Measurements from ENCODE around the gene RIF1. TPM values are rescaled to one million over a fixed set of nuclear protein-coding genes. Genes with fewer than 3 reads are reported as not detected.

RIF1 gene
- total and polyA plus RNA-seq, 9 of the 15 experiments (the other 6 are each of a cell fraction or from before 2014, with no cell fraction given), result 11.0 to 109 (median 44.2) TPM

DNA sequence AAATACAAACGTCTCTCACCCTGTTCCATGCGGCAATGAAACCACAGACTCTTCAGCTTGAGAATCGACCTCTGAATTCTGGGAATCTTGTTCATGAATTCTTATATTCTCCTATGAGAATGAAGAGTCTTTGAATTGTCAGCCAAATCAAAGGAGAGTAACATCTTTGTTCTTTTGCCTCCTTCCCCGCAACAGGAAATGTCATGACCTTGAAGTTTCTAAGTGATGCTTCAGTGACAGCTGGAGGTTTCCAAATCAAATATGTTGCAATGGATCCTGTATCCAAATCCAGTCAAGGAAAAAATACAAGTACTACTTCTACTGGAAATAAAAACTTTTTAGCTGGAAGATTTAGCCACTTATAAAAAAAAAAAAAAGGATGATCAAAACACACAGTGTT is 30.5 kb upstream of the RIF1 start:
- CTCF ChIA-PET (ENCODE audit: low intra/inter-chr PET ratio), result no interaction called here

DNA sequence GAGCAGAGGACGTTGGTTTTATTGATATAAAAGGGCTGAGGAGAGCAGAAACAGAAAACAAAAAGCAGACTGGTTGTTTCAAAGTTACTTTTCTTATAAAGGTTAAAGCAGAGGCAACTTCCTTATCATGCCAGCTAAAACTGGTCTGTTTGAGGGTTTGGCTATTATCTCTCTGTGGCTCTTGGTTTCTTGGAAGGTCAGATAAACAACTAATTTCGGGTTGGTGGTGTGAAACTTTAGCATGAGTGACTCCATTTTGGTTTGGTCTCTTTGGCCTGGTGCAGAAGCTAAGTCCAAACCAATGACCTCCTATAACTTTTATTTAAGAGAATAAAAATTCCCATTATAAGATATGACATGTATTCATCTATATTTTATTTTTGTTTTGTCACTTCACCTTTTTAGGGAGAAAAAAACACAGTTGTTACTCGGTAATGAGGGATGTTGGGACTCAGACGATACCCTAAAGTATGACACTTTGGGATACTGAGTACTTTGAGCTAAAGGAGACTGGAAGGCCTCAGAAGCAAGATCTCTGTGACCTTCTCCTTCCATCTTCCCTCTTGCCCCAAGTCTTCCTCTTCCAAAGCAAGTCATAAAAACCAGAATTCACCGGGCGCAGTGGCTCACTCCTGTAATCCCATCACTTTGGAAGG is 29.0 kb upstream of the RIF1 start:
- no peaks in the 10 kb centered on the region for H4K20me1 ChIP-seq (replicated peaks; ENCODE audit: control insufficient read depth, insufficient read depth, low read length)
- peaks cover 0 to 6% of the 10 kb centered on the region in 2 experiments; a peak in 2 of 5 replicates for H3K4me1 ChIP-seq (replicated peaks in 1 of 2; ENCODE audit: control insufficient read depth in 2 of 2, insufficient read depth in 2 of 2, low read length in 2 of 2)
- FAIRE-seq, result peak; percentile 6
- intact Hi-C loops (cut with micrococcal nuclease), result no loop called here
- no peaks in the 10 kb centered on the region for H3K27me3 ChIP-seq (ENCODE audit: control insufficient read depth in 2 of 2, insufficient read depth in 2 of 2, low read length in 2 of 2)
- H2AFZ ChIP-seq (ENCODE audit: low read depth, low read length), result peak overlapping the region; percentile 63
- peak in 1 of 4 experiments; percentile 33 for DNase-seq (ENCODE audit: extremely low read depth in 1 of 4, low spot score in 3 of 4)
- H3K79me2 ChIP-seq (ENCODE audit: control insufficient read depth, insufficient read depth, low read length), result no peaks in the 10 kb centered on the region
- no peak for ATAC-seq
- ChIA-PET POLR2A (no interaction called here), CTCF (ENCODE audit: low intra/inter-chr PET ratio) (no interaction called here)
- 45% methylated on average over 6 of the region's 6 CpGs for WGBS (ENCODE audit: insufficient coverage, low coverage, missing lambda C conversion rate)
- no peaks in the 10 kb centered on the region for H3K9me1 ChIP-seq (ENCODE audit: control insufficient read depth, insufficient read depth, low read length)
- H3K36me3 ChIP-seq (ENCODE audit: control insufficient read depth, insufficient read depth, low read length), result no peaks in the 10 kb centered on the region
- H3K9me3 ChIP-seq (replicated peaks; ENCODE audit: control insufficient read depth, insufficient read depth, low read depth, low read length), result no peaks in the 10 kb centered on the region
- H3K4me2 ChIP-seq (ENCODE audit: insufficient read depth, low read length), result no peak overlapping the region
- no peak overlapping the region for H3K27ac ChIP-seq (ENCODE audit: extremely low read depth, low read depth, low read length)
- H3K4me3 ChIP-seq, result no peak overlapping the region
- BruUV-seq (replicated peaks), result no TSS peak
- no peak overlapping the region for H3K9ac ChIP-seq (ENCODE audit: insufficient read depth in 1 of 2, low read depth in 2 of 2, low read length in 2 of 2)
- in situ Hi-C loops (cut with MboI), result no loop called here
- TF ChIP-seq ZNF140 (CRISPR knock-in tag; IDR thresholded peaks at IDR 0.05) (peak; percentile 78), ELF1 (tag; IDR thresholded peaks at IDR 0.05) (peak; percentile 49; the same call in 1 of the 2 replicates), DIDO1 (tag; IDR thresholded peaks at IDR 0.05; ENCODE audit: low read depth) (peak; percentile 91), WHSC1 (IDR thresholded peaks at IDR 0.05; ENCODE audit: low read length) (no peak), ZNF507 (tag; conservative IDR thresholded peaks at IDR 0.05) (peak; percentile 79), CBFA2T2 (conservative IDR thresholded peaks at IDR 0.05) (0 out of 2 replicates have a peak, but pooled peaks have one; percentile 30), MCM2 (IDR thresholded peaks at IDR 0.05; ENCODE audit: low read depth) (no peak), GATAD2A (IDR thresholded peaks at IDR 0.05) (peak; percentile 94; the same call in 1 of the 2 replicates), ZNF717 (CRISPR knock-in tag; IDR thresholded peaks at IDR 0.05) (peak; percentile 78; the same call in 1 of the 2 replicates)
- TF ChIP-seq, protein P1, sequence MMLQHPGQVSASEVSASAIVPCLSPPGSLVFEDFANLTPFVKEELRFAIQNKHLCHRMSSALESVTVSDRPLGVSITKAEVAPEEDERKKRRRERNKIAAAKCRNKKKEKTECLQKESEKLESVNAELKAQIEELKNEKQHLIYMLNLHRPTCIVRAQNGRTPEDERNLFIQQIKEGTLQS (IDR thresholded peaks at IDR 0.05), result no peak
- TF ChIP-seq, protein P1 (CRISPR knock-in tag; conservative IDR thresholded peaks at IDR 0.05), result no peak
- TF ChIP-seq, protein P2, sequence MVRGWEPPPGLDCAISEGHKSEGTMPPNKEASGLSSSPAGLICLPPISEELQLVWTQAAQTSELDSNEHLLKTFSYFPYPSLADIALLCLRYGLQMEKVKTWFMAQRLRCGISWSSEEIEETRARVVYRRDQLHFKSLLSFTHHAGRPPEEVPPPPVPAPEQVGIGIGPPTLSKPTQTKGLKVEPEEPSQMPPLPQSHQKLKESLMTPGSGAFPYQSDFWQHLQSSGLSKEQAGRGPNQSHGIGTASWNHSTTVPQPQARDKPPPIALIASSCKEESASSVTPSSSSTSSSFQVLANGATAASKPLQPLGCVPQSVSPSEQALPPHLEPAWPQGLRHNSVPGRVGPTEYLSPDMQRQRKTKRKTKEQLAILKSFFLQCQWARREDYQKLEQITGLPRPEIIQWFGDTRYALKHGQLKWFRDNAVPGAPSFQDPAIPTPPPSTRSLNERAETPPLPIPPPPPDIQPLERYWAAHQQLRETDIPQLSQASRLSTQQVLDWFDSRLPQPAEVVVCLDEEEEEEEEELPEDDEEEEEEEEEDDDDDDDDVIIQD (CRISPR knock-in tag; IDR thresholded peaks at IDR 0.05), result peak; percentile 91

More for the DNA sequence above, 30.5 kb upstream of the RIF1 start:
- no peak overlapping the region for H3K27ac ChIP-seq (ENCODE audit: extremely low read depth, low read depth, low read length)
- no peaks in the 10 kb centered on the region for H3K27me3 ChIP-seq (ENCODE audit: control insufficient read depth in 2 of 2, insufficient read depth in 2 of 2, low read length in 2 of 2)
- no peaks in the 10 kb centered on the region for H4K20me1 ChIP-seq (replicated peaks; ENCODE audit: control insufficient read depth, insufficient read depth, low read length)
- POLR2A ChIA-PET, result interaction anchor here (1.6 kb wide), 1 partner anchor 13 kb away, joined by 5 read pairs; no protein-coding TSS in a partner anchor
- no peak overlapping the region for H2AFZ ChIP-seq (ENCODE audit: low read depth, low read length)
- no TSS peak for BruUV-seq (replicated peaks)
- no peaks in the 10 kb centered on the region for H3K36me3 ChIP-seq (ENCODE audit: control insufficient read depth, insufficient read depth, low read length)
- H3K4me3 ChIP-seq, result no peak overlapping the region
- H3K9me3 ChIP-seq (replicated peaks; ENCODE audit: control insufficient read depth, insufficient read depth, low read depth, low read length), result no peaks in the 10 kb centered on the region
- in situ Hi-C loops (cut with MboI), result no loop called here
- ATAC-seq (no peak), DNase-seq (ENCODE audit: extremely low read depth in 1 of 4, low spot score in 3 of 4) (no peak), FAIRE-seq (no peak)
- no peak overlapping the region for H3K4me2 ChIP-seq (ENCODE audit: insufficient read depth, low read length)
- H3K9me1 ChIP-seq (ENCODE audit: control insufficient read depth, insufficient read depth, low read length), result no peaks in the 10 kb centered on the region
- H3K79me2 ChIP-seq (ENCODE audit: control insufficient read depth, insufficient read depth, low read length), result no peaks in the 10 kb centered on the region
- intact Hi-C loops (cut with micrococcal nuclease), result no loop called here
- H3K9ac ChIP-seq (ENCODE audit: insufficient read depth in 1 of 2, low read depth in 2 of 2, low read length in 2 of 2), result no peak overlapping the region
- TF ChIP-seq MAFK (IDR thresholded peaks at IDR 0.05; ENCODE audit: low read length) (no peak), COPS2 (conservative IDR thresholded peaks at IDR 0.05) (no peak), ESRRA (IDR thresholded peaks at IDR 0.05; ENCODE audit: borderline replicate concordance, low read depth) (peak; percentile 17; the same call in 1 of the 2 replicates)
- WGBS (ENCODE audit: insufficient coverage, low coverage, missing lambda C conversion rate), result 74% methylated on average over 4 of the region's 4 CpGs
- peaks cover 0 to 6% of the 10 kb centered on the region in 2 experiments; a peak in 2 of 5 replicates for H3K4me1 ChIP-seq (replicated peaks in 1 of 2; ENCODE audit: control insufficient read depth in 2 of 2, insufficient read depth in 2 of 2, low read length in 2 of 2)

Data from K562 (cell line).